ENCODE results near the gene CDSN.
"Not testable (repeated sequence)": the region's sequence is repeated elsewhere in the genome, so short reads cannot be mapped to it uniquely, and the experiment has no call there.

CDSN gene

GRCh38 chr6:31120151-31120915, at the start of gene CDSN:
Gene CDSN (minus strand): TSS chr6:31120446. CDS start chr6:31120419, 27 bp downstream.
- DNase-seq (ENCODE audit: low read depth, low spot score), result no peak

- no peak for DNase-seq (ENCODE audit: low read depth, low spot score)
Measured at GRCh38 chr6:31169123-31169857, 49.0 kb upstream of the CDSN start.

- no peak for DNase-seq (ENCODE audit: low read depth, low spot score)
Measured at GRCh38 chr6:31168606-31169005, 48.4 kb upstream of the CDSN start.

- no peak for DNase-seq (ENCODE audit: low read depth, low spot score)
Measured at GRCh38 chr6:31165986-31166385, 45.7 kb upstream of the CDSN start.

GRCh38 chr6:31165064-31165832, 45.0 kb upstream of the CDSN start:
- not testable (repeated sequence) for DNase-seq (ENCODE audit: low read depth, low spot score)

- not testable (repeated sequence) for DNase-seq (ENCODE audit: low read depth, low spot score)
Measured at GRCh38 chr6:31164475-31165063, 44.3 kb upstream of the CDSN start.

- DNase-seq (ENCODE audit: low read depth, low spot score), result no peak
Measured at GRCh38 chr6:31163922-31164321, 43.7 kb upstream of the CDSN start.

- no peak for DNase-seq (ENCODE audit: low read depth, low spot score)
Measured at GRCh38 chr6:31162463-31163165, 42.4 kb upstream of the CDSN start.

GRCh38 chr6:31161216-31162126, 41.2 kb upstream of the CDSN start:
- DNase-seq (ENCODE audit: low read depth, low spot score), result no peak

GRCh38 chr6:31158863-31159855, 38.9 kb upstream of the CDSN start:
- no peak for DNase-seq (ENCODE audit: low read depth, low spot score)

- DNase-seq (ENCODE audit: low read depth, low spot score), result peak; percentile 99
Measured at GRCh38 chr6:31158140-31158862, 38.1 kb upstream of the CDSN start, which contains the start of gene TCF19. Gene TCF19 (plus strand): TSS chr6:31158589. CDS start chr6:31159470, 881 bp downstream.

- no peak for DNase-seq (ENCODE audit: low read depth, low spot score)
Measured at GRCh38 chr6:31157513-31158139, 37.4 kb upstream of the CDSN start, which contains the start of gene CCHCR1. Gene CCHCR1 (minus strand): TSS chr6:31157802. CDS start chr6:31157600, 202 bp downstream.

GRCh38 chr6:31156641-31157040, 36.4 kb upstream of the CDSN start:
- no peak for DNase-seq (ENCODE audit: low read depth, low spot score)

GRCh38 chr6:31154436-31154835, 34.2 kb upstream of the CDSN start:
- DNase-seq (ENCODE audit: low read depth, low spot score), result no peak

- DNase-seq (ENCODE audit: low read depth, low spot score), result no peak
Measured at GRCh38 chr6:31152781-31153180, 32.5 kb upstream of the CDSN start.

GRCh38 chr6:31149827-31150447, 29.7 kb upstream of the CDSN start:
- DNase-seq (ENCODE audit: low read depth, low spot score), result no peak

- DNase-seq (ENCODE audit: low read depth, low spot score), result no peak
Measured at GRCh38 chr6:31145386-31145785, 25.1 kb upstream of the CDSN start.

Data from activated CD4-positive, CD25-positive, alpha-beta regulatory T cell treated with anti-CD3 and anti-CD28 coated beads, Interleukin-2, amount 50 U/mL, for 16 hours (primary cell).